Left ventricle myocardium superior (tissue), 1 donor: ENCODE results near the gene VTCN1. TPM values are rescaled to one million over a fixed set of nuclear protein-coding genes. Genes with fewer than 3 reads are reported as not detected.

Source experiments
- ATAC-seq: fragments of 200-7000 bp; cut with Tn5 transposase; one replicate; pipeline ENCODE4 v1.9.1; 2020; ENCODE audit warnings: mild to moderate bottlenecking, moderate library complexity
- DNase-seq: peaks from one replicate; pipeline ENCODE4 v3.0.0-alpha.2; 2020
- intact Hi-C: fragments of 100-400 bp; cut with micrococcal nuclease; formaldehyde crosslinking; loops from one replicate; pipeline ENCODE4 v1.11.0; 2022
- total RNA-seq: library from RNA; stranded (reverse); fragmentation: NEBNext Ultra II Directional; extraction: Animal tissue kit (Norgen Biotek cat#: 25700); gene quantifications from one replicate; pipeline ENCODE4 v1.2.1, GENCODE V29; 2021
- donor health status: DM: no; HTN: yes; CAD: no; lungs with severe emphysema.

VTCN1 gene
- total RNA-seq, 1 donor from 2014 or later = not detected

DNA sequence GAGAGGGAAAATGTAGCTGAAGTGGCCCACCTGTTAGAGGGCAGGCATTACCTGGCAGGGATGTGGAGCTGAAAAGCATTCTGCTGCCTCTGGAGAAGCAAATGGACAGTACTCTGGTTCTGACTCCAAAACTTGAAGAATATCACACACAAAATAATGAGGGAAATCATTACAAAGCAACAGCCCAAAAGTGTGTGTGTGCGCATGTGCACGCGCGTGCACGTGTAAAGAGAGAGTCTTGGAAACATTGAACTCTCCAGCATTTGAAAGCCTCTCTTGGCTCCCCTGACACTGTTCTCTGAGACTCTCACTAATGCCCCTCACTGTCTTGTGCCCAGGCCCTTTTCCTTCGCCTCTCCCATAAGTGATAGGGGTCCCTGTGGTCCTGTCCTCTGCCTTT, 2.3 kb upstream of the VTCN1 start:
- intact Hi-C loops = no loop called here
- ATAC-seq = no peak
- DNase-seq = no peak

DNA sequence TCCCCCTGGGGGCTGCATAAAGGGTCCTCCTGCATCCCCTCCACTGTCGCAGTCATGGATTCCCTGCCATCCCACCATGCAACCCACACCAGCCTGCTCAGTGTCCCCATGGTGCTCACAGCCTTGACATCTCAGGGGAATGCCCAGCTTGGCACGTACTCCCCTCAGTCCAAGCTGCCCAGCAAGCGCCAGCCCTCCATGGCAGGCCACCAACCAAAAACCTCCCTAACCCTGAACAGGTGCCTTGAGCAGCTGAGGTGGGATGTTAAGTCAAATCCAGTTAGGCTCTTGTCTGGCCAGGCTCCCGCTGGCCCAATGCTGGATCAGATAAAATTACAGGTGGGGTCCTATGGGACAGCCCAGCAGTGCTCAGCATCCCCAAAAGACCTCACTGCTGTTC, 341 bp downstream of the VTCN1 start:
- DNase-seq (no peak), ATAC-seq (no peak)
- intact Hi-C loops = no loop called here

- intact Hi-C loops = no loop called here
- no peak for ATAC-seq
- DNase-seq = no peak
Measured at GRCh38 chr1:117209094-117209493, 1.6 kb downstream of the VTCN1 start.

- ATAC-seq = no peak
Measured at GRCh38 chr1:117208580-117208979, 2.1 kb downstream of the VTCN1 start.

DNA sequence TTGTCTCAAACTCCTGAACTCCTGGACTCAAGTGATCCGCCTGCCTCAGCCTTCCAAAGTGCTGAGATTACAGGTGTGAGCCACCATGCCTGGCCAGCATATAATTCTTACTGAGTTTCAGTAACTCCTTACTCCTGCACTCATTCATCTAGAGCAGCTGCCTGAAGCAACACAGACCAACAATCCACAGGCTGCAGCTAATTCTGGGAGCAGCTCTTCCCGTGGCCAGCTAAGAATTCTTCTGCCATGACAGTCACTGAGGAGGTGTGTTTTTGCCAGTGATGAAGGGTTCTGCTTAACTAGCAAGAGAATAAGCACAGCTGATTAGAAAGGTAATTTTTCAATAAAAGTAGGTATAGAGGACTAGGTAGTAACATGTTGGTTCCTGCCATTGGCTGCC, 5.4 kb downstream of the VTCN1 start:
- DNase-seq = no peak
- ATAC-seq = no peak
- intact Hi-C loops = no loop called here

More at GRCh38 chr1:117208580-117208979, 2.1 kb downstream of the VTCN1 start:
- DNase-seq = no peak
- intact Hi-C loops = no loop called here

DNA sequence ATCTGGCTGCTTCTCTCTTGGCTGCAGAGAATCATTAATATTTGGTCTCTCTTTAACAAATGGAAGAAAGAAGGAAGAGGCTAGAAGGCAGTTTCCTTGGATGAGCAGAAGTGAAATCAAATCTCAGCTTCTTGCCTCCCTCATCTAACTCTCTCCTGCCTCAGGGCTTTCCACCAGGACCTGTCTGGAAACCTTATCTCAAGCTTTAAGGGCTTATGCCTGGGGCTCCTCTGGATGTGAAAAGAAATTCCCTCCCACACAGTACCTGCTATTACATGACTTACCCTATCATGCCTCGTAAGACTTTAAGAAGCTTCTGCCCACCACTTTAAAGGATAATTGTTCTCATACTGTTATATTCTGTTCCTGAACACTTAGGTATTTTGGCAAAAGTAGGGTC, 8.9 kb downstream of the VTCN1 start:
- ATAC-seq (no peak), DNase-seq (no peak)
- intact Hi-C loops = no loop called here

GRCh38 chr1:117198097-117198496, 12.6 kb downstream of the VTCN1 start:
- ATAC-seq (no peak), DNase-seq (no peak)

DNA sequence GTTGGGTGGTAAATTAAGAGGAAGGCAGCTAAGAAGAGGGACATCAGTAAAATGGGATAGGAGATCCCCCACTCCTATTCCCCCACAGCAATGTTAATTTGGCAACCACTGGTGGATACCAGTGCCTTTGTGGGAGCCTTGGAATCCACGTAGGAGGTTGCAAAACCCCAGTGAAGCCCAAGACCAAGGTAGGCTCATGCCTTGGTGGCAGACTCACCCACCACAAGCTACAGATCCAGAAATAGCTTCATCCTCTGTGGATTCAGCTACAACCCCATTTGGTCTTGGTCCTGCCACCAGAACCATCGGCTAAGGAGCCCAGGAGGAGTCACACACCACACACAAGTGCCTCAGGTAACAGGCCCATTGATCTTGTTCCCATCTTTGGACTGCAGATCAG, 21.0 kb downstream of the VTCN1 start:
- DNase-seq (no peak), ATAC-seq (no peak)
- intact Hi-C loops = no loop called here

More at GRCh38 chr1:117198097-117198496, 12.6 kb downstream of the VTCN1 start:
- intact Hi-C loops = no loop called here

DNA sequence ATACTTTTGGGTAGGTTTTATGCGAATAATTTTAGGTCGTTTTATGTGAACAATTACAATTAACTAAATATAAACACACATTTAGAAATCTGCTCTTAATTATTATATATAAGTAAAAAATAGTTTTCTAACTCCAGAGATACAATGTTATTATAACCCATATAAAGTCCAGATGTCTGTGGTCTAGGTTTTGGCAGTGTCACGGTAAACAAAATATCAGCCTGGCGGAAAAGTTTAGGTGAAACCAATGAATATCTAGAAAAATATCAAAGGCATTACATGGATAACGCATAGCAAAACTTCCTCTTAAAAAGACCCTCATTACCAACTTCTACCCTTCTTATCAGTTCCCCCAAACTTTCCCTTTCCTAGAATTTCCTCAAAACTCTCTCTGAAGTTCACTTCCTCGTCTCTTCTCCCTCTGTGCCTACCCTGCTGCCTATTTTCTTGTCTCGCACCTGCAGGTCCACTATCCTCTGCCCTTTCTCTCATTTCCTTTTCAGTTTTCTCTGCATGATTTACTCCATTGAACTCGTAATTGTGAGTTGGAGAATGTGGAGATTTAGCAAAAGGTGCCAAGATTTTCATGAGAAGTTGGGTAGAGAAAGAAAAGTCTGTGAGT, 21.8 kb downstream of the VTCN1 start:
- ATAC-seq = no peak
- DNase-seq = no peak
- intact Hi-C loops = no loop called here

GRCh38 chr1:117188170-117188815, 22.4 kb downstream of the VTCN1 start:
- DNase-seq (no peak), ATAC-seq (no peak)
- intact Hi-C loops = no loop called here

GRCh38 chr1:117183112-117183511, 27.6 kb downstream of the VTCN1 start:
- ATAC-seq (no peak), DNase-seq (no peak)
- intact Hi-C loops = no loop called here

DNA sequence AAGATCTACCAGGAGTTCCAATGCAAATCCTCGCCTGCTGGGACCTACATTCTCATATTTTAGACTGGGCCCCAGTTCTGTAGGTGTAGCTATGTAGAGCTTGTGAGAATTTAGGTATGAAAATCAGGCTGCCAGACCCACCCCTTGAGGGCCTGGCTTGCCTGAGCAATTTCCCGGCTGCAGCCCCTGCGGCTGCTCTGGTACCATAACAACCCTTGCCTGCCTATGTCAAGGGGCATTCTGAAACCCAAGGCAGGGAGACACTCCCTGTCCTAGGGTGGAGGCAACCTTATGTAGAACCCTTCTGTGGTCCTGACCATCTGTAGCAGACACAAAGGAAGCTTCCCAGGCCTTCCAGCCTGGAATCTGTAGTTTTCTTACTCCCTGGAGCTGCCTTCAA, 28.4 kb downstream of the VTCN1 start:
- ATAC-seq = no peak
- intact Hi-C loops = no loop called here
- no peak for DNase-seq

DNA sequence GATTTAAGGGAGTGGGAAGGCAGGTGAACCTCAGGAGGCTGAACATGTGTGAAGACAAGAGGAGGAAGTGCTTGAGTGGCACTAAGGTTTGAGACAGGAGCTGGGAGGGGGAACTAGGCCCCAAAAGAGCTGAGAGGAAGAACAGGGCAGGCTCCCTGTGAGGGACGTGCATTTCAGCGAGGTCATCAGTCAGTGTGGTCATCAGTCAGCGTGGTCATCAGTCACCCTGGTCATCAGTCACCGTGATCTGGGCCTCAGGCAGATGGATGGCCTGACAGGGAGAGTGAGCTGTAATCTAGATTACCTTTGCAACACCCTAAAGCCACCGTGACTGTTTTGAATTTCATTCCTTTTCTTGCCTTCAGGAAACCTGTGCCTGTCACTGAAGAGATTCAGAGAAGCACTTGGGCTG, 29.1 kb downstream of the VTCN1 start:
- intact Hi-C loops = no loop called here

GRCh38 chr1:117180147-117180967, 30.4 kb downstream of the VTCN1 start:
- ATAC-seq (no peak), DNase-seq (no peak)
- intact Hi-C loops = no loop called here

More for the DNA sequence above, 29.1 kb downstream of the VTCN1 start:
- ATAC-seq (no peak), DNase-seq (no peak)

DNA sequence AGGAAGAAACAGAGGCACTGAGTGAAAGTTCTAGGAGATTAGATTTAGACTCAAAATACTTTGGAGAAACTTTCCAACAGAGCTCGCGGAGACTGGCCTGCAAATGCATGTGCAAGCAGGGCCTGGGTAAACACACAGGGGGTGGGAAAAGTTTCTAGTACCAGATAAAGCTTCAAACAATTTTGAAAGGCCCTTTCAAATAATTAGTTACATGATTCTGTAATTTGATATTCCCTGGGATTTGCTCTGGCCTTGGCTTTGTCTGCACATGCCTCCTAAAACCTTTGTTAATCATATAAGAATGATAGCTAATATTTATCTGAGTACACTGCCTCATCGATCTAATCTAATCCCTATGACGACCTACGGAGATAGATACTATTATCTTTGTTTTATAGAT, 31.3 kb downstream of the VTCN1 start:
- ATAC-seq (no peak), DNase-seq (no peak)
- intact Hi-C loops = no loop called here

GRCh38 chr1:117178756-117179155, 32.0 kb downstream of the VTCN1 start:
- intact Hi-C loops = no loop called here
- DNase-seq = no peak
- ATAC-seq = no peak

GRCh38 chr1:117177376-117177775, 33.4 kb downstream of the VTCN1 start:
- intact Hi-C loops = no loop called here
- DNase-seq (no peak), ATAC-seq (no peak)

GRCh38 chr1:117176579-117176978, 34.1 kb downstream of the VTCN1 start:
- ATAC-seq (no peak), DNase-seq (no peak)
- intact Hi-C loops = no loop called here

GRCh38 chr1:117174851-117175250, 35.9 kb downstream of the VTCN1 start:
- ATAC-seq = no peak
- intact Hi-C loops = no loop called here
- no peak for DNase-seq

DNA sequence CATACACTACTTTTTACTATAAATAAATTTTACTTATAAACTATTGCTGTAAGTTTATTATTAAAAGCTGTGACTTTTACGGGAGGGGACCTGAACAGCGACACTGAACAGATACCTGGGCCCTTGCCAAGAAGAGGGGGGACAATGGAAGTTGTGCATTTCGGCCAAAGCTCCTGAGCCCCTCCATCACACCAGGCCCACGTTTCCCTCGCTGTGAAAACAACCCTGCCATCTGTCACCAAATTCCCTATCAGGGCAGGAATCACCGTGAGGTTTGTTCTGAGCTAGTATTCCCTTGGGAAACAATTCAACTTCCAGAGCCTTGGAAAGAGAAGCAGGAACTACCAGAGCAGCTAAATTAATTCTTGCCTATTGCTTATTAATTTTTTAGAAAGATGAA, 37.0 kb downstream of the VTCN1 start:
- intact Hi-C loops = no loop called here
- ATAC-seq (no peak), DNase-seq (no peak)
